HG03575 (cell line): ENCODE measurements around the gene C4B.
"Not testable (repeated sequence)": the region's sequence is repeated elsewhere in the genome, so short reads cannot be mapped to it uniquely, and the experiment has no call there.

ENCODE experiments used
- ATAC-seq: cut with Tn5 transposase; IDR thresholded peaks from one replicate; pipeline ENCODE4 v1.9.1; 2021; ENCODE audit not compliant: unreplicated experiment, insufficient number of reproducible peaks, low FRiP score; ENCODE audit errors: extremely low read depth

The C4B gene

GRCh38 chr6:31980195-31980876, 34.3 kb upstream of the C4B start:
- ATAC-seq = not testable (repeated sequence)

- ATAC-seq = not testable (repeated sequence)
These were observed 33.6 kb upstream of the C4B start for GRCh38 chr6:31980998-31981397.

- not testable (repeated sequence) for ATAC-seq
These were observed 32.9 kb upstream of the C4B start, which contains the start of gene C4A for GRCh38 chr6:31981744-31982143. Gene C4A (plus strand): TSS chr6:31982057. CDS start chr6:31982108, 51 bp downstream.

GRCh38 chr6:31989363-31989762, 25.2 kb upstream of the C4B start:
- ATAC-seq = not testable (repeated sequence)

GRCh38 chr6:31994421-31994820, 20.2 kb upstream of the C4B start:
- ATAC-seq = not testable (repeated sequence)

GRCh38 chr6:31996385-31996784, 18.2 kb upstream of the C4B start:
- ATAC-seq = not testable (repeated sequence)

GRCh38 chr6:32002546-32003268, 11.9 kb upstream of the C4B start:
- not testable (repeated sequence) for ATAC-seq

GRCh38 chr6:32003301-32003700, 11.3 kb upstream of the C4B start:
- not testable (repeated sequence) for ATAC-seq

- ATAC-seq = not testable (repeated sequence)
These were observed 10.2 kb upstream of the C4B start for GRCh38 chr6:32004393-32004792.

- not testable (repeated sequence) for ATAC-seq
These were observed 9.6 kb upstream of the C4B start for GRCh38 chr6:32004864-32005537.

GRCh38 chr6:32005538-32005880, 9.1 kb upstream of the C4B start:
- not testable (repeated sequence) for ATAC-seq

- ATAC-seq = not testable (repeated sequence)
These were observed 8.5 kb upstream of the C4B start for GRCh38 chr6:32005991-32006529.

GRCh38 chr6:32007086-32007485, 7.5 kb upstream of the C4B start:
- ATAC-seq = not testable (repeated sequence)

- not testable (repeated sequence) for ATAC-seq
These were observed 6.6 kb upstream of the C4B start for GRCh38 chr6:32008037-32008436.

- ATAC-seq = not testable (repeated sequence)
These were observed 6.0 kb upstream of the C4B start for GRCh38 chr6:32008616-32009015.

GRCh38 chr6:32009537-32009936, 5.1 kb upstream of the C4B start:
- not testable (repeated sequence) for ATAC-seq

- ATAC-seq = not testable (repeated sequence)
These were observed 3.6 kb upstream of the C4B start for GRCh38 chr6:32010856-32011530.

- not testable (repeated sequence) for ATAC-seq
These were observed 1.5 kb upstream of the C4B start for GRCh38 chr6:32012941-32013617.
